Measurements from ENCODE around the gene HM13.

DNA sequence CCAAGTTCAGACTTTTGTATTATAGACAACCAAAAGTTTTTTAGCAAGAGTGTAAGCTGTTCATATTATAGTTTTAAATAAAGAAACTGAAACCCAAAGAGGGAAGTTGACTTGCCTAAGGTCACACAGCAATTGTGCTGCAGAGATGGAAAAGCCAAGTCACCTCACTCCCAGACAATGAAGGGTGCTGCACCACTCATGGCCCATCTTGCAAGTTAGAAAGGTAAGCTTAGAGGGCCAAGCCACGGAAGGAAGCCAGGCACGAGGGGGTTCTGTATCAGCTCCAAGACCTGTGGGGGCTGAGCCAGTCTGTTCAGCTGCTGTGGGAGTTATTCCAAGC lies 40.2 kb upstream of the HM13 start:
- TF ChIP-seq, protein P1, sequence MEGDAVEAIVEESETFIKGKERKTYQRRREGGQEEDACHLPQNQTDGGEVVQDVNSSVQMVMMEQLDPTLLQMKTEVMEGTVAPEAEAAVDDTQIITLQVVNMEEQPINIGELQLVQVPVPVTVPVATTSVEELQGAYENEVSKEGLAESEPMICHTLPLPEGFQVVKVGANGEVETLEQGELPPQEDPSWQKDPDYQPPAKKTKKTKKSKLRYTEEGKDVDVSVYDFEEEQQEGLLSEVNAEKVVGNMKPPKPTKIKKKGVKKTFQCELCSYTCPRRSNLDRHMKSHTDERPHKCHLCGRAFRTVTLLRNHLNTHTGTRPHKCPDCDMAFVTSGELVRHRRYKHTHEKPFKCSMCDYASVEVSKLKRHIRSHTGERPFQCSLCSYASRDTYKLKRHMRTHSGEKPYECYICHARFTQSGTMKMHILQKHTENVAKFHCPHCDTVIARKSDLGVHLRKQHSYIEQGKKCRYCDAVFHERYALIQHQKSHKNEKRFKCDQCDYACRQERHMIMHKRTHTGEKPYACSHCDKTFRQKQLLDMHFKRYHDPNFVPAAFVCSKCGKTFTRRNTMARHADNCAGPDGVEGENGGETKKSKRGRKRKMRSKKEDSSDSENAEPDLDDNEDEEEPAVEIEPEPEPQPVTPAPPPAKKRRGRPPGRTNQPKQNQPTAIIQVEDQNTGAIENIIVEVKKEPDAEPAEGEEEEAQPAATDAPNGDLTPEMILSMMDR (IDR thresholded peaks at IDR 0.05), result no peak
- TF ChIP-seq EP300 (IDR thresholded peaks at IDR 0.05; ENCODE audit: low read depth), result no peak
- no peak for TF ChIP-seq POLR2A (IDR thresholded peaks at IDR 0.05)
- TF ChIP-seq POLR2AphosphoS5 (IDR thresholded peaks at IDR 0.05), result no peak

Measured in transverse colon (tissue), 4 donors.